GM18508 (cell line): ENCODE data around the gene NDUFS2.

Source experiments
- ATAC-seq: cut with Tn5 transposase; IDR thresholded peaks from one replicate; pipeline ENCODE4 v1.9.1; 2021; ENCODE audit warnings: moderate number of reproducible peaks; ENCODE audit not compliant: insufficient read depth, unreplicated experiment

NDUFS2 gene

GRCh38 chr1:161201836-161202712 is at the start of gene NDUFS2:
Gene NDUFS2 (plus strand): TSS chr1:161202367. CDS start chr1:161202386, 19 bp downstream.
- ATAC-seq: peak; percentile 70

GRCh38 chr1:161153176-161153575 is 49.0 kb upstream of the NDUFS2 start:
- ATAC-seq: no peak

GRCh38 chr1:161153682-161154337 is 48.4 kb upstream of the NDUFS2 start, which contains the start of gene UFC1:
Gene UFC1 (plus strand): TSS chr1:161153978. CDS start chr1:161153998, 20 bp downstream.
- peak; percentile 51 for ATAC-seq

GRCh38 chr1:161157867-161158266 is 44.3 kb upstream of the NDUFS2 start:
- no peak for ATAC-seq

GRCh38 chr1:161158316-161159010 is 43.7 kb upstream of the NDUFS2 start:
- ATAC-seq: no peak

GRCh38 chr1:161159087-161159912 is 42.9 kb upstream of the NDUFS2 start, which contains the start of gene USP21:
Gene USP21 (plus strand): TSS chr1:161159500. CDS start chr1:161160641, 1,141 bp downstream.
- peak; percentile 44 for ATAC-seq

- ATAC-seq: no peak
Measured at GRCh38 chr1:161159913-161160243, 42.3 kb upstream of the NDUFS2 start.

- ATAC-seq: no peak
Measured at GRCh38 chr1:161160671-161161145, 41.5 kb upstream of the NDUFS2 start.

- no peak for ATAC-seq
Measured at GRCh38 chr1:161161652-161162051, 40.5 kb upstream of the NDUFS2 start.

GRCh38 chr1:161162052-161162451 is 40.1 kb upstream of the NDUFS2 start:
- no peak for ATAC-seq

- no peak for ATAC-seq
Measured at GRCh38 chr1:161162806-161163205, 39.4 kb upstream of the NDUFS2 start.

- no peak for ATAC-seq
Measured at GRCh38 chr1:161163793-161164192, 38.4 kb upstream of the NDUFS2 start.

- ATAC-seq: no peak
Measured at GRCh38 chr1:161164901-161165610, 37.1 kb upstream of the NDUFS2 start.

GRCh38 chr1:161165742-161166668 is 36.2 kb upstream of the NDUFS2 start, which contains the start of gene PPOX:
Gene PPOX (plus strand): TSS chr1:161166426. CDS start chr1:161166848, 422 bp downstream.
- peak; percentile 84 for ATAC-seq

- no peak for ATAC-seq
Measured at GRCh38 chr1:161166669-161167548, 35.3 kb upstream of the NDUFS2 start.

- ATAC-seq: no peak
Measured at GRCh38 chr1:161168906-161169305, 33.3 kb upstream of the NDUFS2 start.

- ATAC-seq: no peak
Measured at GRCh38 chr1:161171191-161171590, 31.0 kb upstream of the NDUFS2 start.
